IPS-20b (cell line): ENCODE measurements around the gene NDUFV1.
"Not testable (repeated sequence)": the region's sequence is repeated elsewhere in the genome, so short reads cannot be mapped to it uniquely, and the experiment has no call there.

ENCODE experiments used
- H3K27ac ChIP-seq: one replicate; pipeline ENCODE4 v1.5.1; 2013; ENCODE audit warnings: low read length
- H3K27me3 ChIP-seq: 2 replicates; pipeline ENCODE4 v1.6.1; 2013; ENCODE audit warnings: mild to moderate bottlenecking, low read length, inconsistent platforms; ENCODE audit not compliant: insufficient read depth
- H3K36me3 ChIP-seq: 2 replicates; pipeline ENCODE4 v1.6.1; 2013; ENCODE audit warnings: low read depth, mild to moderate bottlenecking, inconsistent platforms, low read length, moderate library complexity; ENCODE audit not compliant: insufficient read depth
- H3K4me1 ChIP-seq: 2 replicates; pipeline ENCODE4 v1.6.1; 2013; ENCODE audit warnings: mild to moderate bottlenecking, control low read depth, inconsistent platforms, low read length, moderate library complexity; ENCODE audit not compliant: insufficient read depth
- H3K4me3 ChIP-seq: 2 replicates; pipeline ENCODE4 v1.5.1; 2013; ENCODE audit warnings: mild to moderate bottlenecking, low read length, inconsistent platforms
- H3K9ac ChIP-seq: 2 replicates; pipeline ENCODE4 v1.6.1; 2013; ENCODE audit warnings: low read depth, mild to moderate bottlenecking, inconsistent platforms, low read length, moderate library complexity
- H3K9me3 ChIP-seq: 2 replicates; pipeline ENCODE4 v1.6.1; 2013; ENCODE audit warnings: mild to moderate bottlenecking, low read depth, low read length, inconsistent platforms; ENCODE audit not compliant: insufficient read depth

The NDUFV1 gene

DNA sequence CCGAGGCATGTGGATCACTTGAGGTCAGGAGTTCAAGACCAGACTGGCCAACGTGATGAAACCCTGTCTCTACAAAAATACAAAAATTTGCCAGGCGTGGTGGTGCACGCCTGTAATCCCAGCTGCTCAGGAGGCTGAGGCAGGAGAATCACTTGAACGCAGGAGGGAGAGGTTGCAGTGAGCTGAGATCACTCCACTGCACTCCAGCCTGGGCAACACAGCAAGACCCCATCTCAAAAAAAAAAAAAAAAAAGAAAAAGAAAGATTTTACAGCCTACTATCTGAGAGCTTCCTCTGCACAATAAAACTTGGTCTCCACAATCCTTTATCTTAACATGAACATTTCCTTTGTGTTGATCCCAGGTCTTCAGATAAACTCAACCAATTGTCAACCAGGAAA, 54.0 kb downstream of the NDUFV1 start:
- not testable (repeated sequence) for H3K4me1 ChIP-seq, H3K36me3 ChIP-seq, H3K27ac ChIP-seq, H3K9ac ChIP-seq, H3K27me3 ChIP-seq, H3K4me3 ChIP-seq
- peaks cover 18% of the 10 kb centered on the region for H3K9me3 ChIP-seq
